H9 (cell line): ENCODE data around the gene HNRNPH1. TPM values are rescaled to one million over a fixed set of nuclear protein-coding genes. Genes with fewer than 3 reads are reported as not detected.
A peak's percentile ranks its signal among the peaks of the same experiment; 100 is the strongest.

ENCODE experiments used
- DNase-seq: peaks from one replicate; pipeline ENCODE4 v3.0.0-alpha.2; 2017
- H2AFZ ChIP-seq: one replicate; pipeline ENCODE4 v1.6.1; 2013; ENCODE audit warnings: mild to moderate bottlenecking, low read length, control low read depth, moderate library complexity
- H2AK5ac ChIP-seq: 2 replicates; pipeline ENCODE4 v1.6.1; 2013; ENCODE audit warnings: low read length, control low read depth, mixed read lengths; ENCODE audit not compliant: insufficient read length
- H2BK120ac ChIP-seq: one replicate; pipeline ENCODE4 v1.6.1; 2013; ENCODE audit warnings: low read depth, mild to moderate bottlenecking, low read length, control low read depth, inconsistent platforms; ENCODE audit not compliant: poor library complexity, severe bottlenecking
- H2BK12ac ChIP-seq: 2 replicates; pipeline ENCODE4 v1.6.1; 2013; ENCODE audit warnings: low read length, control low read depth, mixed read lengths, low read depth; ENCODE audit not compliant: insufficient read length
- H2BK15ac ChIP-seq: 2 replicates; pipeline ENCODE4 v1.6.1; 2013; ENCODE audit warnings: low read depth, low read length, control low read depth
- H2BK20ac ChIP-seq: one replicate; pipeline ENCODE4 v1.6.1; 2013; ENCODE audit warnings: low read depth, mild to moderate bottlenecking, low read length, control low read depth, inconsistent platforms; ENCODE audit not compliant: poor library complexity, severe bottlenecking
- H2BK5ac ChIP-seq: 2 replicates; pipeline ENCODE4 v1.6.1; 2013; ENCODE audit warnings: low read length, control low read depth, mixed read lengths; ENCODE audit not compliant: insufficient read length
- H3K14ac ChIP-seq: 2 replicates; pipeline ENCODE4 v1.6.1; 2013; ENCODE audit warnings: low read length, control low read depth; ENCODE audit not compliant: insufficient read depth
- H3K18ac ChIP-seq: 2 replicates; pipeline ENCODE4 v1.6.1; 2013; ENCODE audit warnings: low read depth, mild to moderate bottlenecking, mixed read lengths, low read length, control low read depth; ENCODE audit not compliant: insufficient read length
- H3K23ac ChIP-seq: 2 replicates; pipeline ENCODE4 v1.6.1; 2013; ENCODE audit warnings: low read length, control low read depth, mixed read lengths, low read depth; ENCODE audit not compliant: insufficient read length
- H3K23me2 ChIP-seq: 2 replicates; pipeline ENCODE4 v1.6.1; 2013; ENCODE audit warnings: low read depth, mild to moderate bottlenecking, mixed read lengths, low read length, control low read depth; ENCODE audit not compliant: insufficient read length, poor library complexity, severe bottlenecking
- H3K27ac ChIP-seq: 2 replicates; pipeline ENCODE4 v1.5.1; 2013; ENCODE audit warnings: low read length, control low read depth, mixed read lengths, low read depth; ENCODE audit not compliant: insufficient read length
- H3K27me3 ChIP-seq: 2 replicates; pipeline ENCODE4 v1.6.1; 2013; ENCODE audit warnings: low read length, control low read depth, inconsistent platforms; ENCODE audit not compliant: insufficient read depth
- H3K4ac ChIP-seq: 2 replicates; pipeline ENCODE4 v1.6.1; 2013; ENCODE audit warnings: low read depth, mild to moderate bottlenecking, control low read depth, inconsistent platforms, low read length, moderate library complexity
- H3K4me1 ChIP-seq: 2 replicates; pipeline ENCODE4 v1.6.1; 2013; ENCODE audit warnings: low read length, control low read depth, inconsistent platforms; ENCODE audit not compliant: insufficient read depth
- H3K4me2 ChIP-seq: 2 replicates; pipeline ENCODE4 v1.6.1; 2013; ENCODE audit warnings: low read length, control low read depth, mixed read lengths; ENCODE audit not compliant: insufficient read length, insufficient read depth
- H3K56ac ChIP-seq: 2 replicates; pipeline ENCODE4 v1.6.1; 2013; ENCODE audit warnings: low read depth, mild to moderate bottlenecking, mixed read lengths, low read length, control low read depth; ENCODE audit not compliant: insufficient read length
- H3K79me1 ChIP-seq: 2 replicates; pipeline ENCODE4 v1.6.1; 2013; ENCODE audit warnings: low read depth, mild to moderate bottlenecking, moderate library complexity, low read length, control low read depth, inconsistent platforms; ENCODE audit not compliant: insufficient read depth, poor library complexity, severe bottlenecking
- H3K79me2 ChIP-seq: 2 replicates; pipeline ENCODE4 v1.6.1; 2013; ENCODE audit warnings: low read length, control low read depth, inconsistent platforms; ENCODE audit not compliant: insufficient read depth
- H3K9ac ChIP-seq: 2 replicates; pipeline ENCODE4 v1.6.1; 2013; ENCODE audit warnings: low read length, control low read depth, mixed read lengths; ENCODE audit not compliant: insufficient read length; ENCODE audit errors: extremely low read depth
- H3K9me3 ChIP-seq: one replicate; pipeline ENCODE4 v1.6.1; 2013; ENCODE audit warnings: low read depth, low read length, inconsistent platforms; ENCODE audit not compliant: control insufficient read depth
- H3T11ph ChIP-seq: one replicate; pipeline ENCODE4 v1.6.1; 2013; ENCODE audit warnings: mild to moderate bottlenecking, low read length, control low read depth, inconsistent platforms
- H4K20me1 ChIP-seq: one replicate; pipeline ENCODE4 v1.6.1; 2013; ENCODE audit not compliant: control insufficient read depth, insufficient read length, insufficient read depth
- H4K5ac ChIP-seq: 2 replicates; pipeline ENCODE4 v1.6.1; 2013; ENCODE audit warnings: low read depth, mild to moderate bottlenecking, mixed read lengths, low read length, control low read depth; ENCODE audit not compliant: insufficient read length
- H4K8ac ChIP-seq: replicated peaks from 2 replicates; pipeline ENCODE4 v1.6.1; 2013; ENCODE audit warnings: low read length, control low read depth, mixed read lengths, low read depth; ENCODE audit not compliant: insufficient read length
- H4K91ac ChIP-seq: 2 replicates; pipeline ENCODE4 v1.6.1; 2013; ENCODE audit warnings: low read depth, mild to moderate bottlenecking, moderate library complexity, mixed read lengths, low read length, control low read depth; ENCODE audit not compliant: insufficient read length
- H3K27ac Mint-ChIP-seq, 3 experiments: 2 replicates in 2 of 3; 3 replicates in 1 of 3; pipeline ENCODE4 v1.8.0; 2020 to 2021; ENCODE audit warnings: mixed read lengths in 3 of 3, mild to moderate bottlenecking in 1 of 3, moderate library complexity in 1 of 3
- H3K27me3 Mint-ChIP-seq: 2 replicates; pipeline ENCODE4 v1.8.0; 2021; ENCODE audit warnings: low read depth, mild to moderate bottlenecking, moderate library complexity, mixed read lengths
- H3K36me3 Mint-ChIP-seq, 3 experiments: 2 replicates in 2 of 3; 3 replicates in 1 of 3; pipeline ENCODE4 v1.8.0; 2020 to 2021; ENCODE audit warnings: low read depth in 3 of 3, mixed read lengths in 3 of 3; ENCODE audit not compliant: insufficient read depth in 1 of 3
- H3K4me1 Mint-ChIP-seq, 2 experiments: 2 replicates each; pipeline ENCODE4 v1.8.0; 2020; ENCODE audit warnings: mixed read lengths in 2 of 2
- H3K4me3 Mint-ChIP-seq, 2 experiments: 2 replicates in 1 of 2; 3 replicates in 1 of 2; pipeline ENCODE4 v1.8.0; 2020 to 2021; ENCODE audit warnings: mild to moderate bottlenecking in 2 of 2, mixed read lengths in 2 of 2, moderate library complexity in 1 of 2
- H3K9me3 Mint-ChIP-seq, 2 experiments: 2 replicates in 1 of 2; 3 replicates in 1 of 2; pipeline ENCODE4 v1.8.0; 2020; ENCODE audit warnings: mild to moderate bottlenecking in 2 of 2, mixed read lengths in 2 of 2, moderate library complexity in 1 of 2
- CTCF ChIP-seq: fragments of 200-600 bp; sonication (generic); conservative IDR thresholded peaks from 3 replicates; pipeline ENCODE4 v1.8.0; 2021; ENCODE audit warnings: antibody characterized with exemption, mild to moderate bottlenecking
- WGBS: extraction: QIAGEN DNeasy Blood & Tissue Kit; methylation state at CpG from one replicate; pipeline ENCODE4 v1.1.7; 2013; ENCODE audit warnings: missing lambda C conversion rate, low lambda C conversion rate, mixed read lengths; ENCODE audit not compliant: insufficient read length; ENCODE audit errors: extremely low coverage; 5-methylcytosine and 5-hydroxymethylcytosine counted together
- total RNA-seq: library from RNA; stranded (reverse); gene quantifications from 2 replicates; pipeline ENCODE4 v1.2.1, GENCODE V29; 2021

Gene HNRNPH1
- total RNA-seq, 1 experiment from 2014 or later = 1,066 TPM

DNA sequence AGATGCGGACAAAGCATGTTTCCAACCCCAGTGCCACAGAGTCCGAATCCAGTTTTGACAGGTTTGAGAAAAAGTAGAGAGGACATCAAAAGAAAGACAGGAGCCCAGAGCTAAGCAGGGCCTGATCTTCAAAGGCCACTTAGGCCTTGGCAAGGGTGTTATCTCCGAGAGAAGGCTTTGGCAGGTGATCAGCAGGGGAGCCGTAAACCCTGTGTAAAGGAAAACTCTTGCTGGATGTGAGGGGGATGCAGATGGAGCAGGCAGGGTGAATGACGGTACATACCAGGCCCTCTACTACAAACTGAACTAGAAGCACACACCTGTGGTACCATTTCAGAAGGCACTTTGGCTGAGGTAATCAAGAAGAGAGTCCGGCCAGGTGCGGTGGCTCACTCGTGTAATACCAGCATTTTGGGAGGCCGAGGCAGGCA lies 1.4 kb upstream of the HNRNPH1 start:
- peak overlapping the region; percentile 97; the same call in 1 of the 2 replicates for H3K14ac ChIP-seq
- no peaks in the 10 kb centered on the region for H3K79me1 ChIP-seq
- no peak overlapping the region for H2AFZ ChIP-seq
- Mint-ChIP-seq H3K4me1 (peaks cover 29 to 34% of the 10 kb centered on the region in 2 experiments), H3K27ac (peak overlapping the region in 2 of 3 experiments; percentile 93 to 100; a peak in 4 of 7 replicates), H3K4me3 (peak overlapping the region; percentile 93 to 98), H3K36me3 (peaks cover 35 to 41% (median 40%) of the 10 kb centered on the region in 3 experiments), H3K9me3 (peaks cover 2 to 3% of the 10 kb centered on the region in 2 experiments; a peak in 3 of 5 replicates), H3K27me3 (peaks cover 3% of the 10 kb centered on the region; the same call in 1 of the 2 replicates)
- no peaks in the 10 kb centered on the region for H4K20me1 ChIP-seq
- H3K18ac ChIP-seq = peak overlapping the region; percentile 95
- H3K4ac ChIP-seq = no peak overlapping the region
- H3T11ph ChIP-seq = no peak overlapping the region
- H4K8ac ChIP-seq = no peak overlapping the region
- H3K56ac ChIP-seq = no peak overlapping the region
- peak; percentile 39 for DNase-seq
- no peak for TF ChIP-seq CTCF
- H2BK12ac ChIP-seq = no peak overlapping the region
- H2BK5ac ChIP-seq = no peak overlapping the region
- H2AK5ac ChIP-seq = no peak overlapping the region
- H3K9ac ChIP-seq = peak overlapping the region; percentile 85
- H3K27me3 ChIP-seq = no peaks in the 10 kb centered on the region
- H3K23ac ChIP-seq = no peak overlapping the region
- H3K79me2 ChIP-seq = peaks cover 26% of the 10 kb centered on the region
- peak overlapping the region; percentile 27 for H3K27ac ChIP-seq
- H3K23me2 ChIP-seq = peaks cover 9% of the 10 kb centered on the region
- no CpG with 5 or more reads among the region's 9 CpGs for WGBS
- peak overlapping the region; percentile 41 for H4K5ac ChIP-seq
- no peak overlapping the region for H4K91ac ChIP-seq
- H3K4me2 ChIP-seq = peak overlapping the region; percentile 91
- peaks cover 7% of the 10 kb centered on the region for H3K4me1 ChIP-seq
- no peak overlapping the region for H2BK15ac ChIP-seq
- no peaks in the 10 kb centered on the region for H3K9me3 ChIP-seq
- H2BK20ac ChIP-seq = no peak overlapping the region
- no peak overlapping the region for H2BK120ac ChIP-seq
